ENCODE results near the gene C10orf71. TPM values are rescaled to one million over a fixed set of nuclear protein-coding genes. Genes with fewer than 3 reads are reported as not detected.

The C10orf71 gene
- total RNA-seq, 2 donors from 2014 or later, result not detected

DNA sequence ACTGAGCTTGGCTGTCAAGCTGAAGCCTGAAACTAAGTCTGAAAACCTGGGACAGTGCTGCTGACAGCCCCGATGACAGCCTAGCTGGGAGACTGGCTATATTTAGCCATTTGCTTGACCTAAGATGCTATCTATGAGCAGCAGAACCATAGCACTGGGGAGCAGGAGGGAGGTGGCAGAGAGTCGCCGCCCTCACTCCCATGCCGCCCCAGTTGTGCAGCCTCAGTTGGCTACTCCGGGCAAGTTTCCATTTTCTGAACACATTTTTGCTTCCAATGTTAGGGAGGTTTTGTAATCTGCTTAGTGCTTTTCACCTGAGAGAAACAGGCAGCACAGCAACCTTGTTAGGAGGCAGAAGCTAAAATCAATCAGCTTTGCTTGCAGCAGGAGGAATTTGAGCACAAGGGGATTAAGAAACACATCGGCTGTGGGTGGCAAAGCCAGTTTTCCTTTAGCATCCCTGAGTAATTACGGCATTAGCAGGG, 20.4 kb upstream of the C10orf71 start:
- H3K9me3 Mint-ChIP-seq, result no peaks in the 10 kb centered on the region
- H3K4me3 Mint-ChIP-seq, result no peak overlapping the region
- no peaks in the 10 kb centered on the region for H3K27me3 Mint-ChIP-seq (ENCODE audit: low read depth)
- no peak overlapping the region for H3K27ac Mint-ChIP-seq
- no peaks in the 10 kb centered on the region for H3K36me3 Mint-ChIP-seq (ENCODE audit: insufficient read depth in 2 of 2)
- peaks cover 6% of the 10 kb centered on the region for H3K4me1 Mint-ChIP-seq (ENCODE audit: low read depth)
- no peak for DNase-seq
- ATAC-seq (replicated peaks in 1 of 2), result no peak

DNA sequence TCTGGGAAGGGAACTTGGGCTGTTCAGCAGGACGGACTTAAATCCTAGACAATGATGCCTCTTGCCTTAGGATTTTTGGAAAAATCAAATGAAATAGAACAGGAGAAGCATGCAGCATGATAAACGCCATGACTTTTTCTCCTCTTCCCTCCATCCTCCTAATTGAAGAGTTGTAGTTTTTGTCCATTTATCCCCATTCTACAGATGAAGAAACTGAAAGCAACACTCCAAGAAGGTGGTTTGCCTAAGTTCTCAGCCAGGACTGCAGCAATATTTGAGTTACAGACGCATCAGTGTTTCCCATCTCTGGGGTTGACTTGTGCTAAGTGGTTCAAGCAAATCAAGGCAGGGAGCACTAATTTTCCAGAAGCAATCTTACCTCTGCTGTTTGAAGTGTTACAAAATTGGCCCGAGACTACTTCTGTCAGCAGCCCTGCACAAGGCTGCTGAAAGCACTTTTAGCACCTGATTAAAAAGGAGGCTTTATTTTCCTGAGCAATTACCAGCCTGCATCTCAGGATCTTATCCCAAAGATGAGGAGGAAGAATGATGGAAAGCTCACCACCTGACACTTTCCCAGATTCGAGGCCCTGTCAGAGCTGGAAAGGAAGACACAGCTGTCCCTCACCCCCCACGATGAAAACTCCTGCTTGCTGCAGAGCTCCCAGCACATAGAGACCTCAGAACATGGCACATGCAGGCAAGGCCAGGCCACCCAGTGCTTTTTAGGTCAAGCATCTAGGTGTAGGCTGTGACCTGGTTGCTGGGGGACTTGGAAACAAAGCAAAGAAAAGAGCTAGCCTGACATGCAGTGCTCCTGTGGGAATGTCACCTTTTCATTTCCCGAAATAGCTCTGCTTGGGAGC, 19.7 kb upstream of the C10orf71 start:
- no peak for DNase-seq
- Mint-ChIP-seq H3K9me3 (no peaks in the 10 kb centered on the region), H3K4me1 (ENCODE audit: low read depth) (peaks cover 6% of the 10 kb centered on the region), H3K36me3 (ENCODE audit: insufficient read depth in 2 of 2) (no peaks in the 10 kb centered on the region), H3K27ac (no peak overlapping the region), H3K4me3 (no peak overlapping the region), H3K27me3 (ENCODE audit: low read depth) (no peaks in the 10 kb centered on the region)
- no peak for ATAC-seq (replicated peaks in 1 of 2)

DNA sequence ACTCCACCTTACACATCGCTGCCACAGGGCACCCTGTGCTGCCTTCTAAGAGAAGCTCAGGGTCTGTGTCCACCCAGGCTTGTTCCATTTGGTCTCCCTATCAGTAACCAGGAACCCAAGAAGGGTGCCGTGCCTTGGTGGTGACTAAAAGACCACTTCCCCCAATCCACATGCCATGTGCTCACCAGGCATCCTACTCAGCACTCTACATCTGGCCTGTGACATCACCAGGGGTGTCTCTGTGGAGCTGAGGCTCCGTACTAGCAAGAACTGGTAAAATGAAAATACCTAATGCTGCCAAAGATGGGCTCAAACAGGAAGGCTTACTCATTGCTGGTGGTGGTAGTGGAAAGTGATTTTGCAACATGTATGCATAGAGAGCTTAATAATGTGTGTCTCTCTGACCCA, 19.0 kb upstream of the C10orf71 start:
- H3K36me3 Mint-ChIP-seq (ENCODE audit: insufficient read depth in 2 of 2), result no peaks in the 10 kb centered on the region

DNA sequence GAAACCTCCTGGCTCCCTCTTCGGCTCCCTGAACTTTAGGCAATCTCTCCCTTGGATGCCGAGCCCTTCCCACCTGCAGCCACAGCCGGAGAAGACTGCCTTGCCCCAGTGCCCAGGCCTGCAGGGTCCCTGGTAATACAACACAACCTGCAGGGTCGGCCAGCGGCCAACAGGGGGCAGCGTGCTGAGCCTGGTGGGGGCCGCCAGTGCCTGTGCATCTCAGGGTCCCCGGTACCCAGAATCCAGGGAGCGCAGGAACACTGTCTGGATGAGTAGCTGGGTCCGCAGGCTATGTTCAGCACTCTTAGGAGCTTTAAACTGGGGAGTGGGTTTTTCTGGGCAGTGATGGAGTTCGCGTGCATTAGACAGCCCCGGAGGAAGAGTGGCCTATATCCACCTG, 17.5 kb upstream of the C10orf71 start:
- no peak overlapping the region for H3K27ac Mint-ChIP-seq

More for the DNA sequence above, 19.0 kb upstream of the C10orf71 start:
- peaks cover 6% of the 10 kb centered on the region for H3K4me1 Mint-ChIP-seq (ENCODE audit: low read depth)
- peak; percentile 81 to 94 for ATAC-seq (replicated peaks in 1 of 2)
- H3K9me3 Mint-ChIP-seq, result no peaks in the 10 kb centered on the region
- no peak overlapping the region for H3K27ac Mint-ChIP-seq
- no peaks in the 10 kb centered on the region for H3K27me3 Mint-ChIP-seq (ENCODE audit: low read depth)
- peak; percentile 7 to 33 for DNase-seq
- no peak overlapping the region for H3K4me3 Mint-ChIP-seq

DNA sequence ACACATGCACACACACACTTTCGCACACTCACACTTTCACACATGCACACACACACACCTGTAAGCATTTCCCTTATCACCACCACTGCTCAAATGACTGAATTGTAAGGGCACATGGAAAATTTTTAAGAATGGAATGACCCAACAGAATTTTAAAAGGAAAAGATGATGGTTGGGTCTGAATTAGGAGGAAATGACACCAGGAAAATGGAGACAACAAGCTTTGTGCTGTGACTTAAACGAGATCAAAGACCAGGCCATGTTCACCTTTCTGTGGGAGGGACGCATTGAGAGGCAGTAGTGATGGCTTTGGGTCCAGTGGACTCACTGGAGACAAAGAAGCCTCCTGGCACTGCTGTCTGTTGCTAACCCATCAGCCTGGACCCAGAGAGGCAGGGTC, 16.7 kb upstream of the C10orf71 start:
- Mint-ChIP-seq H3K4me1 (ENCODE audit: low read depth) (peaks cover 6% of the 10 kb centered on the region), H3K27ac (no peak overlapping the region), H3K4me3 (no peak overlapping the region), H3K27me3 (ENCODE audit: low read depth) (no peaks in the 10 kb centered on the region), H3K36me3 (ENCODE audit: insufficient read depth in 2 of 2) (no peaks in the 10 kb centered on the region), H3K9me3 (no peaks in the 10 kb centered on the region)
- ATAC-seq (replicated peaks in 1 of 2) (no peak), DNase-seq (no peak)

More for the DNA sequence above, 17.5 kb upstream of the C10orf71 start:
- Mint-ChIP-seq H3K9me3 (no peaks in the 10 kb centered on the region), H3K27me3 (ENCODE audit: low read depth) (no peaks in the 10 kb centered on the region), H3K36me3 (ENCODE audit: insufficient read depth in 2 of 2) (no peaks in the 10 kb centered on the region), H3K4me1 (ENCODE audit: low read depth) (peaks cover 6% of the 10 kb centered on the region), H3K4me3 (no peak overlapping the region)
- no peak for DNase-seq
- no peak for ATAC-seq (replicated peaks in 1 of 2)

DNA sequence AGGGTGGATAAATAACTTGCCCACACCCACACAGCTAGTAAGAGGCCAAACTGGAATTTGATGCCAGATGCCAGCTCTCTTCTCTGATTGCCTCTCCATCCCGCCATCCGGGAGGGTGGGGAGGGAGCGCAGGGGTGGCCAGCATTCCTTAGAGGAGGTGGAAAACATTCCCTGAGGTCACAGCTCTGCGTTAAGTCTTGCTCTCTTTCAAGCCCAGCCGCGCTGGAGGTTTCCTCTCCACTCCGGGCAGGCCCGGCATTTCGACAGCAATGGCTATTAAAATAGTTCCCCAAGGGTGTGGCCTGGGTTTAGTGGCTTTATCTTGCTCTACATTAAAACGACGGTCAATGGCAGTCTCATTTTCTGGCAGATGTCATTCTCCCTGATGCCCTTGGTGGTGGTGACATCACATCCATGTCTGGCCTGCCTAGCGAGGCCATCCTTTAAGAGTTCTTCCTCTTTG, 16.1 kb upstream of the C10orf71 start:
- no peak for ATAC-seq (replicated peaks in 1 of 2)
- no peak overlapping the region for H3K4me3 Mint-ChIP-seq
- H3K36me3 Mint-ChIP-seq (ENCODE audit: insufficient read depth in 2 of 2), result no peaks in the 10 kb centered on the region
- no peak overlapping the region for H3K27ac Mint-ChIP-seq
- no peaks in the 10 kb centered on the region for H3K9me3 Mint-ChIP-seq
- H3K4me1 Mint-ChIP-seq (ENCODE audit: low read depth), result peaks cover 6% of the 10 kb centered on the region
- no peak for DNase-seq
- H3K27me3 Mint-ChIP-seq (ENCODE audit: low read depth), result no peaks in the 10 kb centered on the region

DNA sequence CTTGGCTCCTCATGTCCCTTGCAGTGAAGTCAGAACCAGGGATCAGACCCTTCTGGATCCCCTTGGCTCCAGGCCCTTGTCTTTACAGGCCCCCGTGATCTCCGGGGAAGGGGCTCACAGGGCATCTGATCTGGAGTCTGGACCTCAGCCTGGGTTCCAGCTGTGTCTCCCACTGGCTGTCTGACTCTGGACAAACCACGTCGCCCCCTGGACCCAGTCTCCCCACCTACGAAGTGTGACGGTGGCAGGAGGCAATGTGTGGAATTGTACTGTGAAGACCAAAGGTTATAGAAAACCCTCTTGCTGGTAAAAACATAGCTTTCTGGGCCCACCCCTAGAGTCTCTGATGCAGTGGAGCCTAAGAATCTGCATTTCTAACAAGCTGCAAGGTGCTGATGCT, 15.5 kb upstream of the C10orf71 start:
- peaks cover 6% of the 10 kb centered on the region for H3K4me1 Mint-ChIP-seq (ENCODE audit: low read depth)
- H3K36me3 Mint-ChIP-seq (ENCODE audit: insufficient read depth in 2 of 2), result no peaks in the 10 kb centered on the region
- ATAC-seq (replicated peaks in 1 of 2) (no peak), DNase-seq (no peak)
- no peaks in the 10 kb centered on the region for H3K27me3 Mint-ChIP-seq (ENCODE audit: low read depth)
- no peak overlapping the region for H3K27ac Mint-ChIP-seq
- H3K4me3 Mint-ChIP-seq, result no peak overlapping the region
- no peaks in the 10 kb centered on the region for H3K9me3 Mint-ChIP-seq

DNA sequence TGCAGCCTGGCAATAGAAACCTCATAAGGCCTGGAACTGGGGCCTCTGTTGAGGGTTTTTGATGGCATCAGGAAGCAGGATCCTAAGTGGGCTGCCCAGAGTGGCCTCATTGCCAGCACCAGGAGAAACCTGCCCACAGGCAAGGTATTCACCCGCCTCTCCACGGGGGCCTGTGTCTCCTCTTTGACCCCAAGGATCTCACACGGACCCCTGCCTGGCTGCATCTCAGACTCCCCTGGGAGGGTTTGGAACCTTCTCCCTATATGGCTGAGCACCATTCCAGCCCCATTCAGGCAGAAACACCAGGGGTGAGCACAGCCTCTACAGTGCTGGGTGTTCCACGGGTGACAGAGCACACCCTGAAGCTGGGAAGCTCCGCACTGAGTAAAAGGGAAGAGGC, 14.6 kb upstream of the C10orf71 start:
- no peak overlapping the region for H3K27ac Mint-ChIP-seq
- no peak for DNase-seq
- no peak overlapping the region for H3K4me3 Mint-ChIP-seq
- H3K9me3 Mint-ChIP-seq, result no peaks in the 10 kb centered on the region
- H3K4me1 Mint-ChIP-seq (ENCODE audit: low read depth), result peaks cover 6% of the 10 kb centered on the region
- ATAC-seq (replicated peaks in 1 of 2), result no peak
- H3K36me3 Mint-ChIP-seq (ENCODE audit: insufficient read depth in 2 of 2), result no peaks in the 10 kb centered on the region
- H3K27me3 Mint-ChIP-seq (ENCODE audit: low read depth), result no peaks in the 10 kb centered on the region

DNA sequence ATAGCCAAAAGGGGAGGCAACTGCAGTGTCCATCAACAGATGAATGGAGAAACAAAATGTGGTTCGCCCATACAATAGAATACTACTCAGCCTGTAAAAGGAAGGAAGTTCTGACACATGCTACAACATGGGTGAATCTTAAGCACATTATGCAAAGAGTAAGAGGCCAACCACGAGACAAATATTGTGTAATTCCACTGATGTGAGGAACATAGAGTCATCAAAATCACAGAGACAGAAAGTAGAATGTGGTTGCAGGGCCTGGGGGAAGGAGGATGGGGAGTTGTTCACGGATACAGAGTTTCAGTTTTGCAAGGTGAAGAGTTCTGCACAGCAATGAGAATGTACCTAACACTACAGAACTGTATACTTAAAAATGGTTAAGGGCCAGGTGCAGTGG, 13.7 kb upstream of the C10orf71 start:
- Mint-ChIP-seq H3K4me1 (ENCODE audit: low read depth) (peaks cover 2% of the 10 kb centered on the region), H3K4me3 (no peak overlapping the region), H3K36me3 (ENCODE audit: insufficient read depth in 2 of 2) (no peaks in the 10 kb centered on the region), H3K27ac (no peak overlapping the region), H3K9me3 (no peaks in the 10 kb centered on the region), H3K27me3 (ENCODE audit: low read depth) (peaks cover under 1% of the 10 kb centered on the region)
- DNase-seq, result no peak
- peak; percentile 20 to 73 for ATAC-seq (replicated peaks in 1 of 2)

DNA sequence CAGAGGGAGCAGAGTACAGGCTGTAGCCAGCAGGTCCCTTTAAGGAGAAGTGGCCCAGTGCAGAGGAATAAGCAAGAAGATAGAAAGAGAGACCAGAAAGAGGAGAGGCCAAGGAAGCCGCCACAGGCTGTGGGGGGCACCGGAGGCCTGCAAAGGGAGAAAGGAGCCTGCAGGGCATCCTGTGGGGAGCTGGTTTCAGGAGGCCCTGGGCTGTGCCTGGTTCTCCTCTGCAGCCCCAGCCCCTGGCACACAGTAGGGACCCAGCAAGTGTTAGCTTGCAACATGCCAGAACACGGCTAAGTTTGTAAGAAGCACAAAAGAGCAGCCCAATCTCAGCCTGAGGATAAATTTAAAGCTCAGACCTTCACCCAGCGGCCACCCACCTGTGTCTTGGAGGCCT, 12.3 kb upstream of the C10orf71 start:
- ATAC-seq (replicated peaks in 1 of 2), result no peak
- no peak overlapping the region for H3K4me3 Mint-ChIP-seq
- no peaks in the 10 kb centered on the region for H3K9me3 Mint-ChIP-seq
- DNase-seq, result no peak
- no peaks in the 10 kb centered on the region for H3K36me3 Mint-ChIP-seq (ENCODE audit: insufficient read depth in 2 of 2)
- H3K4me1 Mint-ChIP-seq (ENCODE audit: low read depth), result no peaks in the 10 kb centered on the region
- no peak overlapping the region for H3K27ac Mint-ChIP-seq
- peaks cover 12% of the 10 kb centered on the region for H3K27me3 Mint-ChIP-seq (ENCODE audit: low read depth)

DNA sequence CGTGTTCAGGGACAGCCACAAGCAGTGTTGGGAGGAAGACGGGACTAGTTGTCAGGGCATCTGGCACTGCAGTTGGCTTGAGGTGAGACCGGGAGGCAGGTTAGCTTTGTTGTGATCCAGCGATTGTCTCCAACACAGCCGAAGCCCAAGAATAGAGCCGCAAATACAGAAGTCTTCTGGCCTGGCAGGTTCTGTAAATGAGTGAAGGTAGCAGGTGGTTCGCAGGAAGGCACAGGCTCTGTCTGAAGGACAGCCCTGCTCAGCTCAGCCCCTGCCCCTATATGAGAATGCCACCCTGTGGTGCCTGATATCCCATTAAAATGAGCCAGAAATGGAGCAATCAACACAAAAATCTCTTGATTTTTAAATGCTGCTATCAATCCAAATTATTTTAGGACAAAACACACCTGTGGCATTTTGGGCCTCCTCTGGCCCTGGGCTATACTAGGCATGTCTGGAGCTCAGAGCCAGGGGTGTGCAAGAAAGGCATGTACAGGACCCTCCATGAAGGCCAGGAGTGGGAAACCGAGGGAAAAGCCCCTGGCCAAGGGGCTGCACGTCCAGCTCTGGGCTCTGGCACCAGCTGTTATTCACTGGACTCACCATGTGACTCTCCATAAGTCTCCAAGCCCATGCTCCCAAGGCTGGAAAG, 11.2 kb upstream of the C10orf71 start:
- Mint-ChIP-seq H3K9me3 (no peaks in the 10 kb centered on the region), H3K4me1 (ENCODE audit: low read depth) (no peaks in the 10 kb centered on the region), H3K27me3 (ENCODE audit: low read depth) (peaks cover 23% of the 10 kb centered on the region), H3K27ac (no peak overlapping the region), H3K36me3 (ENCODE audit: insufficient read depth in 2 of 2) (no peaks in the 10 kb centered on the region), H3K4me3 (no peak overlapping the region)
- DNase-seq (no peak), ATAC-seq (replicated peaks in 1 of 2) (no peak)

DNA sequence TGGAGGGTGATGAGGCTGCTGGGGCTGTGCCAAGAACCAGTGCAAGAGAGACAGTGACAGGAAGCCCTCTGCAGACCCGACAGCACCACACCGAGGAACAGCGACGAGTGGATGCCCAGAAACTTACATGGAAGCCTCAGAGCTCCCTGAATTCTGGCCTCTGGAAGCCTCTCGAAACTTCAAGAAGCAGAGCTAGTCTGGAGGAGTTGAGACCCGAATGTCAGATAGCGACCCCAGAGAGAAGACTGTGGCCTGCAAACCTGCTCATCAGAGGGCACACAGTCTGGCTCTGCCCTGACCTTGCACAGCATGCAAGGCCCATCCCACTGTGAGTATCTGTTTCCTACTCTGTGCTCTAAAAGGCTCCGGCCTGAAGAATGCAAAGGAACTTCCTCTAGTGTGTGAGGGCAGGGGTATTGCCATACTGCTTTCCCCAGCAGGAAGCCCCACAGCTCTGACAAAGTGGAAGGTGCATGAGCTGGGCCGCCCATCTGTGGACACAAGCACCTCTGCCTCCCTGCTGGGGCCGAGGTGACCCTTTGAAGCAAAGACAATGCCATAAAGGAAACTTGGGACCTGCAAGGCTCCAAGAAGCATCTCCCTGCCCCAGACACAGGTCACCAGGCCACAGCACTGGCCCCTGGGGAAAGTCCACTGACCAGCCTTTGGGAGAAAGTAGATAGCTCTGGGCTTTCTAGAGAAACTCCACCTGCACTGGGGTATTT, 10.5 kb upstream of the C10orf71 start:
- Mint-ChIP-seq H3K9me3 (no peaks in the 10 kb centered on the region), H3K36me3 (ENCODE audit: insufficient read depth in 2 of 2) (no peaks in the 10 kb centered on the region), H3K27ac (no peak overlapping the region), H3K4me1 (ENCODE audit: low read depth) (no peaks in the 10 kb centered on the region), H3K27me3 (ENCODE audit: low read depth) (peaks cover 24% of the 10 kb centered on the region), H3K4me3 (no peak overlapping the region)
- ATAC-seq (replicated peaks in 1 of 2) (no peak), DNase-seq (no peak)

DNA sequence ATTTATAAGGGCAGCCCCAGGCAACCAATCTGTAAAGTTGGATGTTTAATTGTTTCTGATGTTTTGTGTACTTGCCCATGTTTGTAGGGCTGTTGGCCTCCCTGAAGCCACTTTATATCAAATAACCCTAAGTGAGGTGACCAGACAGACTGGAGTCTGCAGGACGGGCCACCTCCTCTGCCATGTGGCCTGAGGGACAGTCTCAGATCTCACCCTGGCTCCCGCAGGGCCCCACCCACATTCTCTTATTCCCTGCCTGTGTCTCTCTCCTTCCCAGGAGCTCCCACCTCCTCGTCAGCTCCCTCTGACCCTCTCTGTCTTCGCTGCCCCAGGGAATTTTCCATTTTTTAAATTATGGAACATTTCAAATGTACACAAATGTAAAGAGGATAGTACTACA, 9.5 kb upstream of the C10orf71 start:
- H3K27ac Mint-ChIP-seq, result no peak overlapping the region
- H3K4me1 Mint-ChIP-seq (ENCODE audit: low read depth), result no peaks in the 10 kb centered on the region
- H3K9me3 Mint-ChIP-seq, result no peaks in the 10 kb centered on the region
- ATAC-seq (replicated peaks in 1 of 2), result no peak
- DNase-seq, result no peak
- H3K4me3 Mint-ChIP-seq, result no peak overlapping the region
- no peaks in the 10 kb centered on the region for H3K36me3 Mint-ChIP-seq (ENCODE audit: insufficient read depth in 2 of 2)
- H3K27me3 Mint-ChIP-seq (ENCODE audit: low read depth), result peaks cover 24% of the 10 kb centered on the region
